Ovary (tissue), 3 donors: Measurements from ENCODE around the gene EPG5.

ENCODE experiments used
- CTCF ChIP-seq, 3 donors: fragments of 450-650 bp in 2 of 3; fragments of 200-600 bp in 1 of 3; IDR thresholded peaks; one replicate each; pipeline versions ENCODE4 v1.5.1 to v1.8.0; 2016 to 2022; ENCODE audit warnings: antibody characterized with exemption in 3 of 3, mild to moderate bottlenecking in 1 of 3
- EP300 ChIP-seq: sonication (generic); formaldehyde crosslinking; IDR thresholded peaks from one replicate; pipeline ENCODE4 v1.6.1; 2017; ENCODE audit warnings: antibody characterized with exemption
- donor health status: DM: no; HTN: no; CAD: no.

- TF ChIP-seq EP300, result no peak
- TF ChIP-seq CTCF (IDR thresholded peaks at IDR 0.05), result no peak
Measured at GRCh38 chr18:45833846-45834245, 133.3 kb downstream of the EPG5 start.
